Mesothelial cell of epicardium (in vitro differentiated cells): ENCODE data around the gene PRDM16. TPM values are rescaled to one million over a fixed set of nuclear protein-coding genes. Genes with fewer than 3 reads are reported as not detected.
A peak's percentile ranks its signal among the peaks of the same experiment; 100 is the strongest.

Experiments
- DNase-seq, 2 experiments: peaks; one replicate each; pipeline ENCODE4 v3.0.0; 2021; ENCODE audit warnings: low spot score in 2 of 2; ENCODE audit not compliant: unreplicated experiment in 2 of 2
- H3K27ac Mint-ChIP-seq: 2 replicates; pipeline ENCODE4 v1.8.0; 2021; ENCODE audit warnings: mixed read lengths
- H3K27me3 Mint-ChIP-seq: 2 replicates; pipeline ENCODE4 v1.8.0; 2021; ENCODE audit warnings: low read depth, mixed read lengths
- H3K36me3 Mint-ChIP-seq: 2 replicates; pipeline ENCODE4 v1.8.0; 2021; ENCODE audit warnings: mixed read lengths
- H3K4me1 Mint-ChIP-seq: 2 replicates; pipeline ENCODE4 v1.8.0; 2021; ENCODE audit warnings: mixed read lengths
- H3K4me3 Mint-ChIP-seq: 2 replicates; pipeline ENCODE4 v1.8.0; 2021; ENCODE audit warnings: mild to moderate bottlenecking, moderate library complexity, mixed read lengths
- H3K9me3 Mint-ChIP-seq: 2 replicates; pipeline ENCODE4 v1.8.0; 2021; ENCODE audit warnings: mixed read lengths
- CTCF ChIP-seq: fragments of 200-600 bp; sonication (generic); IDR thresholded peaks from one replicate; pipeline ENCODE4 v1.5.0; 2021; ENCODE audit warnings: antibody characterized with exemption; ENCODE audit not compliant: unreplicated experiment
- total RNA-seq: library from RNA; stranded (reverse); gene quantifications from 3 replicates; pipeline ENCODE4 v1.2.1, GENCODE V29; 2021

PRDM16 gene
- total RNA-seq, 1 donor from 2014 or later, result 1.4 TPM

- Mint-ChIP-seq H3K27ac (no peak overlapping the region), H3K27me3 (peaks cover 28% of the 10 kb centered on the region), H3K4me1 (no peaks in the 10 kb centered on the region), H3K36me3 (no peaks in the 10 kb centered on the region), H3K9me3 (no peaks in the 10 kb centered on the region), H3K4me3 (no peak overlapping the region)
- TF ChIP-seq CTCF, result no peak
- peak in 1 of 2 experiments; percentile 20 for DNase-seq
Observed at GRCh38 chr1:3038113-3038551, 30.9 kb upstream of the PRDM16 start.

DNA sequence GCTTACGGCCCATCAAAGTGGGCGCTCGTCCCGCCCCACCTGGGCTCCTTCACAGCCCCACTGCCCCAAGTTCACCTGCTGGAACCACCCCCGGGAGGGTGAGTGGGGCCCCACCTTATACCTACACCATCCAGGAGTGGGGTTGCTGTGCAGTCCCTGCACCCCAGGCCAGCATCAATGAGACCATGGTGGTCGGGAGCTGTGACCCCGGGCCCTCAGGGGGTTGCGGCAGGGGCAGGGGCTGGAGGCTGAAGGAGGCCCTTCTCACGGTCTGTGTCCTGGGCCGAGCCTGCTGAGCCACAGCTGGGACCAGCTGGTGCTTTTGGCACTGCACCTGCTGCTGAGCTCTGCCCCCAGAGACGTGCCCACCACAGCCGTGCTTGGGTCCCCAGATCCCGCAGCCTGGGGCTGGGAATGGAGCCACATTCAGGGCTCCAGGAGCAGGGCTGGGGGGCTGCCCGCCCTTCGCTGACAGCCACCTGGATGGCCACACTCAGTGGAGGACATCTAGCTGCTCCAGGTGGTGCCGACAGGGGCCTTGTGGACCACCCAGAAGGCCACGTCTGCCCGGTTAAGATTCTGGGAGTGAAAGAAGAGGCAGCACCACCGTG is 30.3 kb upstream of the PRDM16 start:
- H3K36me3 Mint-ChIP-seq, result no peaks in the 10 kb centered on the region
- no peak for TF ChIP-seq CTCF
- H3K4me3 Mint-ChIP-seq, result no peak overlapping the region
- no peak overlapping the region for H3K27ac Mint-ChIP-seq
- H3K27me3 Mint-ChIP-seq, result peaks cover 27% of the 10 kb centered on the region
- DNase-seq, result peak; percentile 12 to 31
- H3K4me1 Mint-ChIP-seq, result no peaks in the 10 kb centered on the region
- no peaks in the 10 kb centered on the region for H3K9me3 Mint-ChIP-seq

- H3K4me1 Mint-ChIP-seq, result no peaks in the 10 kb centered on the region
- no peak overlapping the region for H3K4me3 Mint-ChIP-seq
- no peaks in the 10 kb centered on the region for H3K36me3 Mint-ChIP-seq
- peak in 1 of 2 experiments; percentile 2 for DNase-seq
- H3K9me3 Mint-ChIP-seq, result no peaks in the 10 kb centered on the region
- peaks cover 26% of the 10 kb centered on the region for H3K27me3 Mint-ChIP-seq
- no peak overlapping the region for H3K27ac Mint-ChIP-seq
- TF ChIP-seq CTCF, result no peak
Observed at GRCh38 chr1:3040004-3040403, 29.0 kb upstream of the PRDM16 start.

DNA sequence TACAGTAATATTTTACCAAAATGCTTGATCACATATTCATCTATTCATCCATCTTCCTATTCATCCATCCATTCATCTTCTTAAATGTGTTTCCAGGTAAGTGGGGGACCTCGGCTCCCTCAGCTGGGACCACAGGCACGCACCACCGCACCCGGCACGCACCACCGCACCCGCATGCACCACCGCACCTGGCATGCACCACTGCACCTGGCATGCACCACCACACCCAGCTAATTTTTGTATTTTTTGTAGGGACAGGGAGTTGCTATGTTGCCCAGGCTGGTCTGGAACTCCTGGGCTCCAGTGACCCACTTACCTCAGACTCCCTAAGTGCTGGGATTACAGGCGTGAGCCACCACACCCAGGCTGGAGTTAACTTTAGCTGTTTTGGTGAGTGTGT is 26.5 kb upstream of the PRDM16 start:
- Mint-ChIP-seq H3K4me3 (no peak overlapping the region), H3K27ac (no peak overlapping the region)

DNA sequence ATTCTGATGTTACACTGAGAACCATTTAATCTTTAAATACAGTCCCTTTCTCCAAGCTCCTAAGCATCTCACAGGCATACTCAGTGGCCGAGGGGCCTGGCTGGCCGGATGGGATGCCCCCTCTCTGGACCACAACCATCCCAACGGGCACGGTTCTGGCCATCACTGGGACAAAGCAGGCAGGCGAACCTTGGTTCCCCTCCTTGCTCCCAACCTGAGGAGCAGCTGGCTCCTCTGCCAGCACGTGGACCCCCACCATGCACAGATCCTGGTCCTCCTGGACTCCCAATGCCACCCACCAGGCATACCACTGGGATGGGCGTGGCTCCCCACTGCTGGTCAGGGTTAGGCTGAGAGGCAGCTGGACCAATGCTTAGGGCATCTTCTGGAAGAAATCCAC is 19.8 kb upstream of the PRDM16 start:
- Mint-ChIP-seq H3K4me3 (no peak overlapping the region), H3K36me3 (no peaks in the 10 kb centered on the region), H3K9me3 (peaks cover 22% of the 10 kb centered on the region), H3K4me1 (no peaks in the 10 kb centered on the region), H3K27me3 (peaks cover 48% of the 10 kb centered on the region), H3K27ac (no peak overlapping the region)
- peak in 1 of 2 experiments; percentile 25 for DNase-seq
- no peak for TF ChIP-seq CTCF

More for the DNA sequence above, 26.5 kb upstream of the PRDM16 start:
- Mint-ChIP-seq H3K9me3 (peaks cover 13% of the 10 kb centered on the region), H3K36me3 (no peaks in the 10 kb centered on the region), H3K4me1 (no peaks in the 10 kb centered on the region), H3K27me3 (peaks cover 26% of the 10 kb centered on the region)
- DNase-seq, result peak in 1 of 2 experiments; percentile 26
- no peak for TF ChIP-seq CTCF
